ENCODE results near the gene LEKR1.

DNA sequence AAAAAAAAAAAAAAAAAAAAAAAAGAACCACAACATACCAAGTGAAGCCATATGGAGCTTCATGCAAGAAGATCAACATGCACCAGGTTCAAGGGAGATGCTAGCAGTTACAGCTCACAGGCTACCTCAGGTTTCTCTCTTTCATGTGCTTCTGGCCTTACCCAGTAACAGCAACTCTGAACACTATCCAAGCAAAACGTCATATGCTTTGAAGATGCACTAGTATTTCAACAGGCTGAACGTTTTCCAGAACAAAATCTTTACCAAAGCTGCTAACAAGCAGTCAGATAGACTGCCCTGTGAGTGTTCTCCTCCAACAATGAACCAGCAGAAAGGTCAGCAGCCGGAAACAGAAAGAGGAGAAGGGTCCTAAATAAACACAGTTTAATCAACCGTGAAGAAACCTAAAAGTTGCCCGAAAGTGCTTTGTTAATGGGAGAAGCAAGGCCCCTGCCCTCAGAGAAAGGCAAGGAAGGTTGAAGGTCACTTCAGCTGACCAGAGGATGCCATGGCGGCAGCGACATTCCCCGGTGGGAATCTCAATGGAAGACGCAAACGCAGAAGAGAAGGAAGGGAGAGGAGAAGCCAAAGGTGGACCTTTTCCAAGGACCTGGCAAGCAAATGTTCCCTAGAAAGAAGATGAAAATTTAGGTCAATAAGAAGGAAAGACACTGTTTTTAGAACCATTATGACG lies 253.7 kb downstream of the LEKR1 start:
- TF ChIP-seq, protein P1, sequence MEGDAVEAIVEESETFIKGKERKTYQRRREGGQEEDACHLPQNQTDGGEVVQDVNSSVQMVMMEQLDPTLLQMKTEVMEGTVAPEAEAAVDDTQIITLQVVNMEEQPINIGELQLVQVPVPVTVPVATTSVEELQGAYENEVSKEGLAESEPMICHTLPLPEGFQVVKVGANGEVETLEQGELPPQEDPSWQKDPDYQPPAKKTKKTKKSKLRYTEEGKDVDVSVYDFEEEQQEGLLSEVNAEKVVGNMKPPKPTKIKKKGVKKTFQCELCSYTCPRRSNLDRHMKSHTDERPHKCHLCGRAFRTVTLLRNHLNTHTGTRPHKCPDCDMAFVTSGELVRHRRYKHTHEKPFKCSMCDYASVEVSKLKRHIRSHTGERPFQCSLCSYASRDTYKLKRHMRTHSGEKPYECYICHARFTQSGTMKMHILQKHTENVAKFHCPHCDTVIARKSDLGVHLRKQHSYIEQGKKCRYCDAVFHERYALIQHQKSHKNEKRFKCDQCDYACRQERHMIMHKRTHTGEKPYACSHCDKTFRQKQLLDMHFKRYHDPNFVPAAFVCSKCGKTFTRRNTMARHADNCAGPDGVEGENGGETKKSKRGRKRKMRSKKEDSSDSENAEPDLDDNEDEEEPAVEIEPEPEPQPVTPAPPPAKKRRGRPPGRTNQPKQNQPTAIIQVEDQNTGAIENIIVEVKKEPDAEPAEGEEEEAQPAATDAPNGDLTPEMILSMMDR (conservative IDR thresholded peaks at IDR 0.05; ENCODE audit: low read length), result no peak
- TF ChIP-seq EZH2phosphoT487 (IDR thresholded peaks at IDR 0.05; ENCODE audit: borderline replicate concordance, low read depth, low read length), result no peak

Data from OCI-LY7 (cell line).